Fibroblast of villous mesenchyme (primary cell): ENCODE results near the gene LYPLA2. TPM values are rescaled to one million over a fixed set of nuclear protein-coding genes. Genes with fewer than 3 reads are reported as not detected.
A peak's percentile ranks its signal among the peaks of the same experiment; 100 is the strongest.

ENCODE experiments used
- DNase-seq: peaks from one replicate; pipeline ENCODE4 v3.0.0-alpha.2; 2010; ENCODE audit warnings: low read depth
- H3K4me3 ChIP-seq: 2 replicates; pipeline ENCODE4 v1.5.1; 2011; ENCODE audit warnings: low read depth, mild to moderate bottlenecking, low read length
- CTCF ChIP-seq: IDR thresholded peaks from 2 replicates; pipeline ENCODE4 v1.5.1; 2012; ENCODE audit warnings: low read depth, mild to moderate bottlenecking, low read length; ENCODE audit not compliant: insufficient read depth
- total RNA-seq: library from RNA; depleted of rRNA; stranded (reverse); fragments of >200 nt; gene quantifications from 2 replicates; pipeline ENCODE4 v1.2.3, GENCODE V29; 2012

LYPLA2 gene
- total RNA-seq, 1 donor = 48.8 TPM

- peak; percentile 81 for TF ChIP-seq CTCF
- peak; percentile 70 for DNase-seq
Measured at GRCh38 chr1:23809751-23810171, 18.8 kb downstream of the LYPLA2 start.

GRCh38 chr1:23810818-23811540 is 20.0 kb downstream of the LYPLA2 start:
- TF ChIP-seq CTCF = peak; percentile 59
- H3K4me3 ChIP-seq = no peak overlapping the region
- DNase-seq = no peak

More at GRCh38 chr1:23809751-23810171, 18.8 kb downstream of the LYPLA2 start:
- no peak overlapping the region for H3K4me3 ChIP-seq

GRCh38 chr1:23814016-23814415 is 23.1 kb downstream of the LYPLA2 start:
- H3K4me3 ChIP-seq = no peak overlapping the region
- DNase-seq = no peak
- no peak for TF ChIP-seq CTCF

GRCh38 chr1:23816361-23816760 is 25.4 kb downstream of the LYPLA2 start:
- no peak for DNase-seq
- no peak overlapping the region for H3K4me3 ChIP-seq
- TF ChIP-seq CTCF = no peak

- no peak for DNase-seq
- no peak for TF ChIP-seq CTCF
- no peak overlapping the region for H3K4me3 ChIP-seq
Measured at GRCh38 chr1:23816906-23817305, 26.0 kb downstream of the LYPLA2 start.

- TF ChIP-seq CTCF = no peak
- no peak for DNase-seq
- no peak overlapping the region for H3K4me3 ChIP-seq
Measured at GRCh38 chr1:23817633-23818032, 26.7 kb downstream of the LYPLA2 start.

- TF ChIP-seq CTCF = no peak
- H3K4me3 ChIP-seq = no peak overlapping the region
- no peak for DNase-seq
Measured at GRCh38 chr1:23823767-23824166, 32.8 kb downstream of the LYPLA2 start.
